DOHH2 (cell line): Measurements from ENCODE around the gene CCNG2.

Experiments
- H3F3A ChIP-seq: fragments of 200-600 bp; sonication (generic), shearing (Covaris generic); 2 replicates; pipeline ENCODE4 v1.6.0; 2016; ENCODE audit warnings: antibody characterized with exemption, mild to moderate bottlenecking; ENCODE audit not compliant: control insufficient read depth, insufficient read depth
- H3K27ac ChIP-seq: fragments of 200-600 bp; sonication (generic); 2 replicates; pipeline ENCODE4 v1.5.1; 2014; ENCODE audit warnings: low read depth, mild to moderate bottlenecking, low read length, moderate library complexity
- H3K27me3 ChIP-seq: fragments of 200-600 bp; sonication (generic); 2 replicates; pipeline ENCODE4 v1.6.1; 2014; ENCODE audit warnings: mild to moderate bottlenecking, low read length, mixed read lengths; ENCODE audit not compliant: control insufficient read depth
- H3K36me3 ChIP-seq: fragments of 200-600 bp; sonication (generic); 2 replicates; pipeline ENCODE4 v1.6.1; 2014; ENCODE audit warnings: mild to moderate bottlenecking, low read length, moderate library complexity, mixed read lengths; ENCODE audit not compliant: control insufficient read depth
- H3K4me1 ChIP-seq: fragments of 200-600 bp; sonication (generic); 2 replicates; pipeline ENCODE4 v1.6.1; 2014; ENCODE audit warnings: mild to moderate bottlenecking, low read length, mixed read lengths; ENCODE audit not compliant: control insufficient read depth
- H3K4me2 ChIP-seq: fragments of 200-600 bp; sonication (generic); 2 replicates; pipeline ENCODE4 v1.6.0; 2014; ENCODE audit warnings: mild to moderate bottlenecking, low read length, moderate library complexity
- H3K4me3 ChIP-seq: fragments of 200-600 bp; sonication (generic); 2 replicates; pipeline ENCODE4 v1.5.1; 2014; ENCODE audit warnings: mild to moderate bottlenecking, low read length, mixed read lengths
- H3K79me2 ChIP-seq: fragments of 200-600 bp; sonication (generic); 2 replicates; pipeline ENCODE4 v1.6.1; 2014; ENCODE audit warnings: mild to moderate bottlenecking, low read length, mixed read lengths; ENCODE audit not compliant: control insufficient read depth
- H3K9me2 ChIP-seq: fragments of 200-600 bp; sonication (generic); replicated peaks from 2 replicates; pipeline ENCODE4 v1.6.1; 2014; ENCODE audit warnings: mild to moderate bottlenecking, low read length, mixed read lengths; ENCODE audit not compliant: control insufficient read depth
- H3K9me3 ChIP-seq: fragments of 200-600 bp; sonication (generic); 2 replicates; pipeline ENCODE4 v1.6.1; 2014; ENCODE audit warnings: antibody characterized with exemption, low read length, mixed read lengths; ENCODE audit not compliant: control insufficient read depth, insufficient read depth
- H4K20me1 ChIP-seq: fragments of 200-600 bp; sonication (generic); 2 replicates; pipeline ENCODE4 v1.6.0; 2014; ENCODE audit warnings: low read depth, mild to moderate bottlenecking, antibody characterized with exemption, low read length, moderate library complexity; ENCODE audit not compliant: control insufficient read depth, insufficient read depth
- CTCF ChIP-seq: fragments of 200-600 bp; sonication (generic); IDR thresholded peaks from one replicate; pipeline ENCODE4 v1.5.1; 2014; ENCODE audit warnings: antibody characterized with exemption, mild to moderate bottlenecking, low read depth, low read length; ENCODE audit not compliant: poor library complexity, severe bottlenecking
- EZH2phosphoT487 ChIP-seq: fragments of 200-600 bp; sonication (generic); IDR thresholded peaks from 2 replicates; pipeline ENCODE4 v1.6.1; 2017; ENCODE audit warnings: borderline replicate concordance, mild to moderate bottlenecking, antibody characterized with exemption, low read length, moderate library complexity, mixed read lengths

Gene CCNG2

GRCh38 chr4:77184974-77185373 lies 28.0 kb downstream of the CCNG2 start:
- Histone ChIP-seq H3K9me2 (no peaks in the 10 kb centered on the region), H3K27me3 (peaks cover 7% of the 10 kb centered on the region), H3K9me3 (no peaks in the 10 kb centered on the region), H3K4me3 (no peak overlapping the region), H3K79me2 (no peaks in the 10 kb centered on the region), H4K20me1 (no peaks in the 10 kb centered on the region), H3K36me3 (no peaks in the 10 kb centered on the region), H3K4me1 (no peaks in the 10 kb centered on the region), H3F3A (no peaks in the 10 kb centered on the region), H3K4me2 (no peak overlapping the region), H3K27ac (no peak overlapping the region)
- TF ChIP-seq EZH2phosphoT487 (no peak), CTCF (no peak)

GRCh38 chr4:77185686-77186085 lies 28.7 kb downstream of the CCNG2 start:
- Histone ChIP-seq H3K4me2 (no peak overlapping the region), H3K27ac (no peak overlapping the region), H3K9me3 (no peaks in the 10 kb centered on the region), H3F3A (no peaks in the 10 kb centered on the region), H3K27me3 (peaks cover 7% of the 10 kb centered on the region), H3K36me3 (no peaks in the 10 kb centered on the region), H3K4me1 (no peaks in the 10 kb centered on the region), H3K79me2 (no peaks in the 10 kb centered on the region), H3K9me2 (no peaks in the 10 kb centered on the region), H3K4me3 (no peak overlapping the region), H4K20me1 (no peaks in the 10 kb centered on the region)
- no peak for TF ChIP-seq CTCF
- TF ChIP-seq EZH2phosphoT487: no peak

- Histone ChIP-seq H3K36me3 (no peaks in the 10 kb centered on the region), H3K79me2 (no peaks in the 10 kb centered on the region), H3K27me3 (peaks cover 7% of the 10 kb centered on the region), H3K4me1 (no peaks in the 10 kb centered on the region), H3F3A (no peaks in the 10 kb centered on the region), H3K9me3 (no peaks in the 10 kb centered on the region), H3K9me2 (no peaks in the 10 kb centered on the region), H3K4me3 (no peak overlapping the region), H4K20me1 (no peaks in the 10 kb centered on the region), H3K4me2 (no peak overlapping the region), H3K27ac (no peak overlapping the region)
- TF ChIP-seq CTCF (no peak), EZH2phosphoT487 (no peak)
Observed at GRCh38 chr4:77187322-77187721, 30.3 kb downstream of the CCNG2 start.
